Epithelial cell of esophagus (primary cell): ENCODE measurements around the gene CPXM1.
"Not testable (repeated sequence)": the region's sequence is repeated elsewhere in the genome, so short reads cannot be mapped to it uniquely, and the experiment has no call there.

Experiments used
- DNase-seq: peaks from one replicate; pipeline ENCODE4 v3.0.0; 2010; ENCODE audit warnings: low read depth
- H3K4me3 ChIP-seq: 2 replicates; pipeline ENCODE4 v1.5.1; 2011; ENCODE audit warnings: mild to moderate bottlenecking, low read length, control low read depth
- CTCF ChIP-seq: IDR thresholded peaks from 2 replicates; pipeline ENCODE4 v1.5.1; 2011; ENCODE audit warnings: low read depth, mild to moderate bottlenecking, low read length, control low read depth, inconsistent platforms; ENCODE audit not compliant: insufficient read depth; ENCODE audit errors: missing control alignments

The CPXM1 gene

GRCh38 chr20:2835331-2835796 is 34.9 kb upstream of the CPXM1 start:
- H3K4me3 ChIP-seq = no peak overlapping the region
- no peak for DNase-seq
- no peak for TF ChIP-seq CTCF

- no peak for TF ChIP-seq CTCF
- H3K4me3 ChIP-seq = no peak overlapping the region
- DNase-seq = no peak
Measured at GRCh38 chr20:2834401-2835110, 34.1 kb upstream of the CPXM1 start.

GRCh38 chr20:2833761-2834160 is 33.3 kb upstream of the CPXM1 start:
- H3K4me3 ChIP-seq = no peak overlapping the region
- no peak for TF ChIP-seq CTCF
- no peak for DNase-seq

- DNase-seq = not testable (repeated sequence)
Measured at GRCh38 chr20:2831206-2831605, 30.8 kb upstream of the CPXM1 start.

GRCh38 chr20:2829376-2829775 is 28.9 kb upstream of the CPXM1 start:
- no peak overlapping the region for H3K4me3 ChIP-seq
- no peak for TF ChIP-seq CTCF
- DNase-seq = no peak

More at GRCh38 chr20:2831206-2831605, 30.8 kb upstream of the CPXM1 start:
- H3K4me3 ChIP-seq = not testable (repeated sequence)

- DNase-seq = no peak
- no peak for TF ChIP-seq CTCF
- no peak overlapping the region for H3K4me3 ChIP-seq
Measured at GRCh38 chr20:2826655-2827054, 26.2 kb upstream of the CPXM1 start.

- TF ChIP-seq CTCF = no peak
- no peak for DNase-seq
- no peak overlapping the region for H3K4me3 ChIP-seq
Measured at GRCh38 chr20:2825761-2826160, 25.3 kb upstream of the CPXM1 start.

- DNase-seq = no peak
- H3K4me3 ChIP-seq = no peak overlapping the region
- TF ChIP-seq CTCF = no peak
Measured at GRCh38 chr20:2822073-2822472, 21.6 kb upstream of the CPXM1 start.
